H1 (cell line): ENCODE results near the gene TMPRSS12. TPM values are rescaled to one million over a fixed set of nuclear protein-coding genes. Genes with fewer than 3 reads are reported as not detected.

ENCODE experiments used
- CTCF ChIA-PET: fragments of 300-600 bp; sonication (Branson Sonifier 250); formaldehyde crosslinking; loops from one replicate; lab custom pipeline; 2021; ENCODE audit not compliant: partially characterized antibody; lab: Charles Lee
- POLR2A ChIA-PET: fragments of 300-600 bp; sonication (Branson Sonifier 250); formaldehyde crosslinking; loops from one replicate; lab custom pipeline; 2021; ENCODE audit warnings: inconsistent platforms; ENCODE audit not compliant: partially characterized antibody; lab: Charles Lee
- DNase-seq, 2 experiments: peaks; one replicate each; pipeline versions ENCODE4 v3.0.0 to v3.0.0-alpha.2; 2010 to 2022; ENCODE audit warnings: low spot score in 2 of 2, low read depth in 1 of 2, mixed read lengths in 1 of 2
- FAIRE-seq: peaks from 2 replicates; lab custom pipeline; 2011; peaks lifted over from hg19 to GRCh38; lab: Jason Lieb, UNC
- H2AFZ ChIP-seq: 2 replicates; pipeline ENCODE4 v1.8.1; 2012; ENCODE audit warnings: low read length, inconsistent platforms
- H2AK5ac ChIP-seq: 2 replicates; pipeline ENCODE4 v1.6.1; 2013; ENCODE audit warnings: low read depth, low read length
- H2BK120ac ChIP-seq: replicated peaks from 2 replicates; pipeline ENCODE3; 2013; ENCODE audit warnings: low read depth, low read length, inconsistent platforms
- H2BK12ac ChIP-seq: 2 replicates; pipeline ENCODE4 v1.6.1; 2013; ENCODE audit warnings: low read depth, low read length
- H2BK15ac ChIP-seq: 2 replicates; pipeline ENCODE4 v1.6.1; 2013; ENCODE audit warnings: low read length
- H2BK20ac ChIP-seq: 2 replicates; pipeline ENCODE4 v1.6.1; 2013; ENCODE audit warnings: low read length
- H2BK5ac ChIP-seq: 2 replicates; pipeline ENCODE4 v1.6.1; 2013; ENCODE audit warnings: low read depth, low read length
- H3K14ac ChIP-seq: 2 replicates; pipeline ENCODE4 v1.6.1; 2013; ENCODE audit warnings: inconsistent platforms; ENCODE audit not compliant: insufficient read length
- H3K18ac ChIP-seq: 2 replicates; pipeline ENCODE4 v1.6.1; 2013; ENCODE audit warnings: low read length; ENCODE audit errors: extremely low read depth
- H3K23ac ChIP-seq: 2 replicates; pipeline ENCODE4 v1.6.1; 2013; ENCODE audit warnings: inconsistent platforms; ENCODE audit not compliant: insufficient read length
- H3K23me2 ChIP-seq: 2 replicates; pipeline ENCODE4 v1.6.1; 2013; ENCODE audit warnings: low read depth, low read length
- H3K27ac ChIP-seq: 2 replicates; pipeline ENCODE4 v1.6.1; 2011; ENCODE audit warnings: low read depth, low read length, inconsistent platforms
- H3K27me3 ChIP-seq, 4 experiments: replicated peaks in 1 of 4; 1 replicate in 1 of 4; 2 replicates in 3 of 4; pipeline versions ENCODE4 v1.6.1 to v1.8.1; 2011 to 2013; ENCODE audit warnings: low read length in 3 of 4, mild to moderate bottlenecking in 3 of 4, inconsistent platforms in 2 of 4, mixed read lengths in 2 of 4, moderate library complexity in 1 of 4; ENCODE audit not compliant: control insufficient read depth in 3 of 4, insufficient read depth in 3 of 4; ENCODE audit errors: extremely low read depth in 1 of 4
- H3K36me3 ChIP-seq, 4 experiments: 2 replicates each; pipeline versions ENCODE4 v1.6.1 to v1.8.1; 2011 to 2013; ENCODE audit warnings: mild to moderate bottlenecking in 4 of 4, low read length in 3 of 4, moderate library complexity in 2 of 4, control low read depth in 1 of 4, inconsistent platforms in 1 of 4; ENCODE audit not compliant: insufficient read depth in 4 of 4, control insufficient read depth in 2 of 4
- H3K4ac ChIP-seq: replicated peaks from 2 replicates; pipeline ENCODE3; 2013; ENCODE audit warnings: low read length, low read depth, mixed read lengths, inconsistent platforms; ENCODE audit not compliant: insufficient read length
- H3K4me1 ChIP-seq, 4 experiments: replicated peaks in 1 of 4; 1 replicate in 1 of 4; 2 replicates in 3 of 4; pipeline versions ENCODE4 v1.6.1 to v1.8.1; 2011 to 2013; ENCODE audit warnings: low read length in 3 of 4, inconsistent platforms in 2 of 4, mixed read lengths in 1 of 4; ENCODE audit not compliant: insufficient read depth in 4 of 4, control insufficient read depth in 3 of 4
- H3K4me2 ChIP-seq, 2 experiments: 2 replicates each; pipeline versions ENCODE4 v1.6.1 to v1.8.1; 2011 to 2013; ENCODE audit warnings: low read depth in 2 of 2, low read length in 2 of 2, control low read depth in 1 of 2, inconsistent platforms in 1 of 2, mild to moderate bottlenecking in 1 of 2; ENCODE audit not compliant: insufficient read depth in 1 of 2
- H3K4me3 ChIP-seq, 4 experiments: fragments of 200-600, 300-600 bp in 1 of 4; sonication (generic), shearing (Covaris generic), sonication (Bioruptor Twin) in 1 of 4; 2 replicates each; pipeline versions ENCODE4 v1.5.1 to v1.8.1; 2011 to 2016; ENCODE audit warnings: low read length in 4 of 4, low read depth in 3 of 4, control low read depth in 2 of 4, inconsistent platforms in 2 of 4, mild to moderate bottlenecking in 2 of 4, mixed read lengths in 1 of 4, moderate library complexity in 1 of 4; ENCODE audit not compliant: insufficient read depth in 2 of 4; ENCODE audit errors: extremely low read depth in 1 of 4
- H3K56ac ChIP-seq: replicated peaks from 2 replicates; pipeline ENCODE3; 2013; ENCODE audit warnings: low read depth, mild to moderate bottlenecking, mixed read lengths, low read length, inconsistent platforms; ENCODE audit not compliant: insufficient read length
- H3K79me1 ChIP-seq: 2 replicates; pipeline ENCODE4 v1.6.1; 2013; ENCODE audit warnings: low read depth, low read length, control low read depth
- H3K79me2 ChIP-seq, 2 experiments: 2 replicates each; pipeline versions ENCODE4 v1.6.1 to v1.8.1; 2012 to 2013; ENCODE audit warnings: low read length in 2 of 2, mild to moderate bottlenecking in 2 of 2, inconsistent platforms in 1 of 2; ENCODE audit not compliant: insufficient read depth in 2 of 2, control insufficient read depth in 1 of 2
- H3K9ac ChIP-seq, 4 experiments: replicated peaks in 1 of 4; 1 replicate in 1 of 4; 2 replicates in 3 of 4; pipeline versions ENCODE4 v1.6.1 to v1.8.1; 2011 to 2013; ENCODE audit warnings: low read depth in 3 of 4, low read length in 3 of 4, control low read depth in 2 of 4, mild to moderate bottlenecking in 2 of 4, moderate library complexity in 2 of 4, inconsistent platforms in 1 of 4; ENCODE audit errors: extremely low read depth in 1 of 4
- H3K9me3 ChIP-seq, 2 experiments: 2 replicates each; pipeline versions ENCODE4 v1.6.1 to v1.8.1; 2012 to 2013; ENCODE audit warnings: mild to moderate bottlenecking in 2 of 2, moderate library complexity in 2 of 2, control low read depth in 1 of 2, inconsistent platforms in 1 of 2, low read depth in 1 of 2, low read length in 1 of 2, mixed read lengths in 1 of 2; ENCODE audit not compliant: insufficient read depth in 2 of 2
- H4K20me1 ChIP-seq, 2 experiments: replicated peaks in 1 of 2; 2 replicates each; pipeline versions ENCODE3 to v1.8.1; 2011 to 2013; ENCODE audit warnings: inconsistent platforms in 2 of 2, low read length in 2 of 2, mild to moderate bottlenecking in 1 of 2; ENCODE audit not compliant: insufficient read depth in 2 of 2, control insufficient read depth in 1 of 2
- H4K5ac ChIP-seq: 2 replicates; pipeline ENCODE4 v1.6.1; 2013; ENCODE audit warnings: low read length, low read depth, mixed read lengths, inconsistent platforms; ENCODE audit not compliant: insufficient read length
- H4K8ac ChIP-seq: 2 replicates; pipeline ENCODE4 v1.8.0; 2013; ENCODE audit warnings: mild to moderate bottlenecking, moderate library complexity, low read length, inconsistent platforms; ENCODE audit not compliant: insufficient read depth; ENCODE audit errors: extremely low read depth
- H4K91ac ChIP-seq: replicated peaks from 2 replicates; pipeline ENCODE3; 2013; ENCODE audit warnings: low read length, mixed read lengths, inconsistent platforms; ENCODE audit not compliant: insufficient read length
- BCL11A ChIP-seq, 2 experiments: IDR thresholded peaks; one replicate each; pipeline ENCODE4 v1.6.1; 2011; ENCODE audit warnings: low read depth in 2 of 2, low read length in 2 of 2, mild to moderate bottlenecking in 2 of 2
- HDAC2 ChIP-seq, 2 experiments: fragments of 300-600 bp in 1 of 2; sonication (generic) in 1 of 2; IDR thresholded peaks; 2 replicates each; pipeline ENCODE4 v1.6.1; 2011 to 2012; ENCODE audit warnings: low read depth in 2 of 2, low read length in 2 of 2, mild to moderate bottlenecking in 2 of 2, moderate library complexity in 2 of 2, borderline replicate concordance in 1 of 2, inconsistent platforms in 1 of 2
- HDAC6 ChIP-seq: IDR thresholded peaks from one replicate; pipeline ENCODE4 v1.7.1; 2012; ENCODE audit warnings: low read depth, mild to moderate bottlenecking, inconsistent platforms, low read length, moderate library complexity
- JUND ChIP-seq: IDR thresholded peaks from 2 replicates; pipeline ENCODE4 v1.6.1; 2011; ENCODE audit warnings: mild to moderate bottlenecking, improper control_type of control experiment, low read length
- WGBS, 2 experiments: shearing (Covaris generic) in 1 of 2; methylation state at CpG; one replicate each; pipeline versions ENCODE4 v1.1.6 to v1.1.7; 2013 to 2015; ENCODE audit warnings: low lambda C conversion rate in 2 of 2, mixed read lengths in 2 of 2, inconsistent platforms in 1 of 2, low coverage in 1 of 2, missing lambda C conversion rate in 1 of 2; ENCODE audit not compliant: insufficient replicate concordance in 2 of 2, insufficient coverage in 1 of 2, insufficient read length in 1 of 2; ENCODE audit errors: extremely low coverage in 1 of 2, missing lambda C conversion rate in 1 of 2; 5-methylcytosine and 5-hydroxymethylcytosine counted together
- polyA plus RNA-seq, 7 experiments: library from polyadenylated mRNA; depleted of rRNA in 3 of 7; stranded (reverse) in 5 of 7; unstranded in 2 of 7; fragments of >200 nt in 5 of 7; fragments of 200-250 nt in 2 of 7; gene quantifications; 1 replicate in 5 of 7; 2 replicates in 1 of 7; 4 replicates in 1 of 7; pipeline versions ENCODE4 v1.2.1 to v1.2.3, GENCODE V29; 2011 to 2013; ENCODE audit warnings: missing spikeins in 2 of 7, mixed read lengths in 2 of 7
- total RNA-seq: library from RNA; stranded (reverse); fragmentation: NEBNext Ultra II Directional; extraction: Animal tissue kit (Norgen Biotek cat#: 25700); gene quantifications from 2 replicates; pipeline ENCODE4 v1.2.1, GENCODE V29; 2021

The TMPRSS12 gene
- total and polyA plus RNA-seq, 2 of the 8 experiments (the other 6 are each of a cell fraction or from before 2014, with no cell fraction given): not detected

DNA sequence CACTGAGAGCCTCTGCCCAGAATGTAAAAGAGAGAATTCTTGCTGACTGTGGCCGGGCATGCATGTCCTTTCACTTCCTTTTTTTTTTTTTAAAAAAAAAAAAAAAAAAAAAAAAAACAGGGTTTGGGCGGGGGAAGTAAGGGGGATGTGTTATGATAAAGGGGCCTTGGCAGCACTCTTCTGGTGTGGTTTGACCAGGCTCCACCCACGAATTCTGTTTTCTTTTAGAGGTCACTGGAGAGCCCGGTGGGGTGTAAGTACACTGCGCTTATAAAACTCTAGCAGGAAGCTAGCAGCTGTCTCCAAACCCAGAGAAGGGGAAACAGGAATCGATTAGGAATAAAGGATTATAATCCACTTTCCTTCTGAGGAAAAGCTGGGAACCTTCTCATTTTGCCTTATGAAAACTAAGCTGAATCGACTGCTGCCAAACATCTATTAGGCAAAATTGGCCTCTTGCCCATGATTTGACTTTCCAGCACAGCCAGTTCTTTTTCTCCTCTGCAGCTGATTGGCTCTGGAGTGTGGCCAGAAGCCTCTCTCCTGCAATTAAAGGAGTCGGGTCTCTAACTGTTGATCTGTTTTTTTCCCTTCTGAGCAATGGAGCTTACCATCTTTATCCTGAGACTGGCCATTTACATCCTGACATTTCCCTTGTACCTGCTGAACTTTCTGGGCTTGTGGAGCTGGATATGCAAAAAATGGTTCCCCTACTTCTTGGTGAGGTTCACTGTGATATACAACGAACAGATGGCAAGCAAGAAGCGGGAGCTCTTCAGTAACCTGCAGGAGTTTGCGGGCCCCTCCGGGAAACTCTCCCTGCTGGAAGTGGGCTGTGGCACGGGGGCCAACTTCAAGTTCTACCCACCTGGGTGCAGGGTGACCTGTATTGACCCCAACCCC, 82.0 kb downstream of the TMPRSS12 start:
- DNase-seq (peak in 1 of 2 experiments; percentile 63), FAIRE-seq (no peak)
- ChIA-PET CTCF (interaction anchor here (0.6 to 1.2 kb wide), 2 partner anchors 25 to 718 kb away, joined by 3 to 4 read pairs; no protein-coding TSS in a partner anchor), POLR2A (interaction anchor here (0.6 to 2.1 kb wide), 6 partner anchors 10 to 158 kb away, joined by 3 to 6 read pairs (median 4); partner anchors contain the start of gene CSRNP2)
- Histone ChIP-seq H3K79me1 (no peaks in the 10 kb centered on the region), H4K5ac (peak overlapping the region; percentile 34), H3K4me3 (peak overlapping the region in 3 of 4 experiments; percentile 30 to 54 (median 31); a peak in 5 of 8 replicates), H3K14ac (no peak overlapping the region), H4K20me1 (no peaks in the 10 kb centered on the region), H3K4ac (no peak overlapping the region), H4K8ac (no peak overlapping the region), H3K23me2 (peaks cover 4% of the 10 kb centered on the region), H3K79me2 (peaks cover 0 to 16% of the 10 kb centered on the region in 2 experiments; a peak in 2 of 4 replicates), H2BK15ac (0 out of 2 replicates have a peak overlapping the region, but pooled peaks have one; percentile 36), H3K27ac (no peak overlapping the region; the same call in 1 of the 2 replicates), H2AFZ (peak overlapping the region; percentile 55), H2BK5ac (no peak overlapping the region; the same call in 1 of the 2 replicates), H3K23ac (no peak overlapping the region), H3K4me2 (peak overlapping the region; percentile 65 to 68), H2AK5ac (no peak overlapping the region), H3K36me3 (no peaks in the 10 kb centered on the region), H3K27me3 (no peaks in the 10 kb centered on the region), H2BK120ac (peak overlapping the region; percentile 55), H2BK20ac (no peak overlapping the region), H4K91ac (peak overlapping the region; percentile 69), H3K9me3 (no peaks in the 10 kb centered on the region), H3K56ac (peak overlapping the region; percentile 1), H3K18ac (peak overlapping the region; percentile 75; the same call in 1 of the 2 replicates), H3K4me1 (peaks cover 0 to 12% (median 8%) of the 10 kb centered on the region in 4 experiments; a peak in 6 of 7 replicates), H2BK12ac (0 out of 2 replicates have a peak overlapping the region, but pooled peaks have one; percentile 55), H3K9ac (no peak overlapping the region)
- WGBS, 2 experiments: 15% methylated on average over 13 of the region's 13 CpGs; no CpG with 5 or more reads in 1 of the 2 experiments
- TF ChIP-seq HDAC6 (no peak), JUND (no peak), BCL11A (IDR thresholded peaks at IDR 0.05; ENCODE audit: low read depth in 2 of 2, low read length in 2 of 2) (no peak), HDAC2 (IDR thresholded peaks at IDR 0.05; ENCODE audit: borderline replicate concordance in 1 of 2, low read depth in 2 of 2, low read length in 2 of 2) (no peak)
